ENCODE data around the gene EFHD2.
"Not testable (repeated sequence)": the region's sequence is repeated elsewhere in the genome, so short reads cannot be mapped to it uniquely, and the experiment has no call there.

EFHD2 gene

DNA sequence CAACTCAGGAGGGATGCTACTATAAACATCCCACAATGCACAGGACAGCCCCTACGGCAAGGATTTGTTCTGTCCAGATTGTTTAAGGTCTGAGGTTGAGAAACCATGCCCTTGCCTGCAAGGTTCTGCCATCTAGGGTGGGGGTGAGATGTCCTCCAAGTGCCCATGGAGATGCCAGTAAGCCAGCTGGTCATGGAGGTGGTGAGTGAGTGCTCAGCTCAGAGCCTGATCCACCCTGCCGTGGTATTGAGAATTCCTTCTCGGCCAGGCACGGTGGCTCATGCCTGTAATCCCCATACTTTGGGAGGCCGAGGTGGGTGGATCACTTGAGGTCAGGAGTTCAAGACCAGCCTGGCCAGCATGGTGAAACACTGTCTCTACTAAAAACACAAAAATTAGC is 15.3 kb downstream of the EFHD2 start:
- Histone ChIP-seq H3K9ac (ENCODE audit: low read length in 2 of 2) (no peak overlapping the region), H3K4me1 (ENCODE audit: control insufficient read depth, insufficient read depth, low read length) (peaks cover 35% of the 10 kb centered on the region), H3K36me3 (ENCODE audit: control insufficient read depth in 2 of 2, insufficient read depth in 2 of 2, low read length in 2 of 2) (peaks cover 0 to 2% of the 10 kb centered on the region in 2 donors), H3K27ac (ENCODE audit: low read length) (no peak overlapping the region), H3K27me3 (ENCODE audit: control insufficient read depth in 1 of 2, insufficient read depth in 2 of 2, low read length in 2 of 2) (no peaks in the 10 kb centered on the region), H3K4me3 (ENCODE audit: low read length in 2 of 2) (no peak overlapping the region), H3K9me3 (ENCODE audit: control insufficient read depth in 2 of 2, low read length in 2 of 2) (no peaks in the 10 kb centered on the region)

DNA sequence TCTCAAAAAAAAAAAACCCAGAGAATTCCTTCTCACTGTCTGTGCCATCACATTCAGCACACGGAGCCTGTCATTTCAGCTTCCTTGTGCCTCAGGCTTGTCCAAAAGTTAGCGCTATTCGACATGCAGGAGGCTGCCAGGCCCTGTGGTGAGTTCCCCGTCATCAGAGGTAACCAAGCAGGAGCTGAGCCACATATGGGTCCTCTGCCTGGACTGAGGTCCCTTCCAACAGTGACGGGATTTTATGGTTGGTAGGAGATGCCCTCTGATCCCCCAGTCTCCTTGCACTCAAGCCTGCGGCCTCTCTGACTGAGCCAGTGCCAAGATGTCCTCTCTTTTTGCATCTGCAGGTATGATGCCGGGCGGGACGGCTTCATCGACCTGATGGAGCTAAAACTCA is 15.8 kb downstream of the EFHD2 start:
- peaks cover 0 to 5% of the 10 kb centered on the region in 2 donors for H3K36me3 ChIP-seq (ENCODE audit: control insufficient read depth in 2 of 2, insufficient read depth in 2 of 2, low read length in 2 of 2)
- peaks cover 35% of the 10 kb centered on the region for H3K4me1 ChIP-seq (ENCODE audit: control insufficient read depth, insufficient read depth, low read length)
- H3K9ac ChIP-seq (ENCODE audit: low read length in 2 of 2), result no peak overlapping the region

GRCh38 chr1:15425958-15426357 is 16.3 kb downstream of the EFHD2 start:
- peaks cover 35% of the 10 kb centered on the region for H3K4me1 ChIP-seq (ENCODE audit: control insufficient read depth, insufficient read depth, low read length)
- H3K36me3 ChIP-seq (ENCODE audit: control insufficient read depth in 2 of 2, insufficient read depth in 2 of 2, low read length in 2 of 2), result peaks cover 0 to 5% of the 10 kb centered on the region in 2 donors
- H3K4me3 ChIP-seq (ENCODE audit: low read length in 2 of 2), result no peak overlapping the region
- no peaks in the 10 kb centered on the region for H3K9me3 ChIP-seq (ENCODE audit: control insufficient read depth in 2 of 2, low read length in 2 of 2)
- H3K27me3 ChIP-seq (ENCODE audit: control insufficient read depth in 1 of 2, insufficient read depth in 2 of 2, low read length in 2 of 2), result no peaks in the 10 kb centered on the region
- H3K9ac ChIP-seq (ENCODE audit: low read length in 2 of 2), result peak overlapping the region in 1 of 2 donors; percentile 35
- H3K27ac ChIP-seq (ENCODE audit: low read length), result peak overlapping the region; percentile 76

More for the DNA sequence above, 15.8 kb downstream of the EFHD2 start:
- no peaks in the 10 kb centered on the region for H3K9me3 ChIP-seq (ENCODE audit: control insufficient read depth in 2 of 2, low read length in 2 of 2)
- no peak overlapping the region for H3K27ac ChIP-seq (ENCODE audit: low read length)
- H3K4me3 ChIP-seq (ENCODE audit: low read length in 2 of 2), result no peak overlapping the region
- no peaks in the 10 kb centered on the region for H3K27me3 ChIP-seq (ENCODE audit: control insufficient read depth in 1 of 2, insufficient read depth in 2 of 2, low read length in 2 of 2)

DNA sequence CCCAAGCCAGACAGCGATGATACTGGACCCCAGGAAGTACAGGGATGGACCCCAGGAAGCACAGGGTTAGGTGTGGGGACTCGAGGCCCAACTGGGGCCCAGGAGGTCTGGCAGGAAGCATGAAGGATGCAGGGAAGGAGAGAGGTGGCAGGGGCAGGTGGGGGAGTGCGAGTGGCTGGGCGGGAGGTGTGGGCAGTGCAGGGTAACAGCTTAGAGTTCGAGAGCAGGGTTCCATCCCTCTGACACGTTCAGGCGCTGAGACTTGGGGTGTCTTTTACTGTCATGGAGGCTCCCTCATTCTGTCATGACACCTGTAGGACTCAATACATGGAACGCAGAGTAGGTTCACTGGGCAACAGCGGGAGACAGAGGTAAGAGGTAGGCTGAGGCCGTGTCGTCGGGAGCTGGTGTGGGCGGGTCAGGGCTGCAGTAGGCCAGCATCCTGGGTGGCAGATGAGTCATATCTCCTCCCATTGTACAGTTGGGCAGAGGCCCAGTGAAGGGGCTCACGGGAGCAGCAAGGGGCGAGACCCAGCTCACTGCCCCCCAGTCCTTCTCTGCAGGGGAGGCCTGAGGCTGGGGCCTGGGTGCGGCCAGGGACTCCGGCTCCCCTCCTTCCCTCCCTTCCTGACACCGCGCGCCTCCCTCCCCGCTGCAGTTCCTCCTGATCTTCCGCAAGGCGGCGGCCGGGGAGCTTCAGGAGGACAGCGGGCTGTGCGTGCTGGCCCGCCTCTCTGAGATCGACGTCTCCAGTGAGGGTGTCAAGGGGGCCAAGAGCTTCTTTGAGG is 17.0 kb downstream of the EFHD2 start:
- H3K9ac ChIP-seq (ENCODE audit: low read length in 2 of 2), result peak overlapping the region; percentile 35 to 51
- peak overlapping the region; percentile 76 for H3K27ac ChIP-seq (ENCODE audit: low read length)
- H3K4me1 ChIP-seq (ENCODE audit: control insufficient read depth, insufficient read depth, low read length), result peaks cover 30% of the 10 kb centered on the region
- no peaks in the 10 kb centered on the region for H3K27me3 ChIP-seq (ENCODE audit: control insufficient read depth in 1 of 2, insufficient read depth in 2 of 2, low read length in 2 of 2)
- H3K4me3 ChIP-seq (ENCODE audit: low read length in 2 of 2), result peak overlapping the region; percentile 16 to 58
- H3K9me3 ChIP-seq (ENCODE audit: control insufficient read depth in 2 of 2, low read length in 2 of 2), result no peaks in the 10 kb centered on the region
- peaks cover 0 to 5% of the 10 kb centered on the region in 2 donors for H3K36me3 ChIP-seq (ENCODE audit: control insufficient read depth in 2 of 2, insufficient read depth in 2 of 2, low read length in 2 of 2)

DNA sequence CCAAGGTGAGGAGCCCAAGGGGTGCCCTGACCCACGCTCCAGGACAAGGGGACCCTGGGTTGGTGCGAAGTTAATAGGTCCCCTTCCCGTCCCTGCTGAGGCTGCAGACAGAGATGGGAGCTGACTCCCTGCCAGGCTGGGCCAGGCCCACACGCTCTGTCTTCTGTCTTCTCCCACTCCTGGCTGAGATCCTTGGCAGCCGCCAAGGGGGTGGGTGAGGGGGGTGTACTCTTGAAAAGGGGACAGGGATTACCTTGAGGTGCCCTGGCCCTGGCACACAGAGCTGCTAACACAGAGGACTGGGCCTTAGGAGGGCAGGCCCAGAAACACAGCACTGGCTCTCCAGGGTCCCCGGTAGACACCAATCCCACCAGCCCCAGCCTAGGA is 17.6 kb downstream of the EFHD2 start:
- peak overlapping the region; percentile 1 to 58 for H3K4me3 ChIP-seq (ENCODE audit: low read length in 2 of 2)
- no peaks in the 10 kb centered on the region for H3K27me3 ChIP-seq (ENCODE audit: control insufficient read depth in 1 of 2, insufficient read depth in 2 of 2, low read length in 2 of 2)
- H3K4me1 ChIP-seq (ENCODE audit: control insufficient read depth, insufficient read depth, low read length), result peaks cover 29% of the 10 kb centered on the region
- H3K27ac ChIP-seq (ENCODE audit: low read length), result peak overlapping the region; percentile 76
- peaks cover 0 to 5% of the 10 kb centered on the region in 2 donors for H3K36me3 ChIP-seq (ENCODE audit: control insufficient read depth in 2 of 2, insufficient read depth in 2 of 2, low read length in 2 of 2)
- peak overlapping the region; percentile 29 to 35 for H3K9ac ChIP-seq (ENCODE audit: low read length in 2 of 2)
- no peaks in the 10 kb centered on the region for H3K9me3 ChIP-seq (ENCODE audit: control insufficient read depth in 2 of 2, low read length in 2 of 2)

DNA sequence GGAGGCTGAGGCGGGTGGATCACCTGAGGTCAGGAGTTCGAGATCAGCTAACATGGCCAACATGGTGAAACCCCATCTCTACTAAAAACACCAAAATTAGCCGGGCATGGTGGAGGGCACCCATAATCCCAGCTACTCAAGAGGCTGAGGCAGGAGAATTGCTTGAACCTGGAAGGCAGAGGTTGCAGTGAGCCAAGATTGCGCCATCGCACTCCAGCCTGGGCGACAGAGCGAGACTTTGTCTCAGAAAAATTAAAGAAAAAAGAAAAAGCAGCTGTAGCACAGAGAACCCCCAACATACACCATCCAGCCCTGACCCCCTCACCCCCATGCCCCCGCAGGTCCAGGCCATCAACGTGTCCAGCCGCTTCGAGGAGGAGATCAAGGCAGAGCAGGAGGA is 18.6 kb downstream of the EFHD2 start:
- not testable (repeated sequence) for H3K9me3 ChIP-seq (ENCODE audit: control insufficient read depth in 2 of 2, low read length in 2 of 2); H3K27me3 ChIP-seq (ENCODE audit: control insufficient read depth in 1 of 2, insufficient read depth in 2 of 2, low read length in 2 of 2); H3K9ac ChIP-seq (ENCODE audit: low read length in 2 of 2); H3K4me3 ChIP-seq (ENCODE audit: low read length in 2 of 2); H3K27ac ChIP-seq (ENCODE audit: low read length); H3K36me3 ChIP-seq (ENCODE audit: control insufficient read depth in 2 of 2, insufficient read depth in 2 of 2, low read length in 2 of 2)
- H3K4me1 ChIP-seq (ENCODE audit: control insufficient read depth, insufficient read depth, low read length), result peaks cover 27% of the 10 kb centered on the region

DNA sequence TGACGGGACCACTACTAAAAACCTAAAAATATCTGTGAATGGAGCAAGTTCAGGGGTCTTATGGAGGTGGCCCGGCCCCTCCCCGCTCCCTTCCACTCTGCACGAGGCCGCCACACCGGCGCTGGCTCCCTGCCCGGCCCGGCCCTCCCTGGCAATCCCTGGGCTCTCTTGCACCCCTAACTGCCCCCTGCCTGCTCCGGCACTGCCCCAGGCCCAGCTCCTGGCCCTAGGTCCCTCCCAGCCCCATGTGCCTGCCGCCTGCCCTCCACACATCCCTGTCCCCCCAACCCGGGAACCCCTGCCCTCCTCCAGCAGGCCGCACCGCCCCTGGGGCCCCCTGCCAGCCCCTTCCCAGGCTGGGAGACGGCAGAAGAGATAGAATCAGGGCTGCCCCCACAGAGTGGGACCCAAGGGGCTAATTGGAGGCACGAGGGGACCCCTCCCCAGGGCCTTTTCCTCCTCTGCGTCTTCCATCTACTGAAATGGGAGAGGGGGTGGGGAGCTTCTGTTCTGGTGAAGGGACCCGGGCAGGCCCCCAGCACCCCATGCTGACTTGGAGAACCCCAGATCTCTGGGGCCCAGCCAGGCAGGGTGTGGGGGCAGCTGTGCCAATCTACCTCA is 19.2 kb downstream of the EFHD2 start:
- Histone ChIP-seq H3K27ac (ENCODE audit: low read length) (no peak overlapping the region), H3K36me3 (ENCODE audit: control insufficient read depth in 2 of 2, insufficient read depth in 2 of 2, low read length in 2 of 2) (peaks cover 0 to 5% of the 10 kb centered on the region in 2 donors), H3K9ac (ENCODE audit: low read length in 2 of 2) (no peak overlapping the region), H3K4me3 (ENCODE audit: low read length in 2 of 2) (no peak overlapping the region), H3K9me3 (ENCODE audit: control insufficient read depth in 2 of 2, low read length in 2 of 2) (no peaks in the 10 kb centered on the region), H3K4me1 (ENCODE audit: control insufficient read depth, insufficient read depth, low read length) (peaks cover 27% of the 10 kb centered on the region), H3K27me3 (ENCODE audit: control insufficient read depth in 1 of 2, insufficient read depth in 2 of 2, low read length in 2 of 2) (no peaks in the 10 kb centered on the region)

GRCh38 chr1:15429701-15430149 is 20.0 kb downstream of the EFHD2 start:
- no peaks in the 10 kb centered on the region for H3K9me3 ChIP-seq (ENCODE audit: control insufficient read depth in 2 of 2, low read length in 2 of 2)
- peaks cover 27% of the 10 kb centered on the region for H3K4me1 ChIP-seq (ENCODE audit: control insufficient read depth, insufficient read depth, low read length)
- H3K36me3 ChIP-seq (ENCODE audit: control insufficient read depth in 2 of 2, insufficient read depth in 2 of 2, low read length in 2 of 2), result peaks cover 0 to 5% of the 10 kb centered on the region in 2 donors

GRCh38 chr1:15430787-15431570 is 21.3 kb downstream of the EFHD2 start:
- Histone ChIP-seq H3K36me3 (ENCODE audit: control insufficient read depth in 2 of 2, insufficient read depth in 2 of 2, low read length in 2 of 2) (peaks cover 0 to 5% of the 10 kb centered on the region in 2 donors), H3K9me3 (ENCODE audit: control insufficient read depth in 2 of 2, low read length in 2 of 2) (no peaks in the 10 kb centered on the region), H3K4me1 (ENCODE audit: control insufficient read depth, insufficient read depth, low read length) (peaks cover 26% of the 10 kb centered on the region), H3K27me3 (ENCODE audit: control insufficient read depth in 1 of 2, insufficient read depth in 2 of 2, low read length in 2 of 2) (no peaks in the 10 kb centered on the region), H3K27ac (ENCODE audit: low read length) (no peak overlapping the region), H3K9ac (ENCODE audit: low read length in 2 of 2) (no peak overlapping the region), H3K4me3 (ENCODE audit: low read length in 2 of 2) (no peak overlapping the region)

More at GRCh38 chr1:15429701-15430149, 20.0 kb downstream of the EFHD2 start:
- no peak overlapping the region for H3K9ac ChIP-seq (ENCODE audit: low read length in 2 of 2)
- no peak overlapping the region for H3K27ac ChIP-seq (ENCODE audit: low read length)
- no peak overlapping the region for H3K4me3 ChIP-seq (ENCODE audit: low read length in 2 of 2)
- H3K27me3 ChIP-seq (ENCODE audit: control insufficient read depth in 1 of 2, insufficient read depth in 2 of 2, low read length in 2 of 2), result no peaks in the 10 kb centered on the region

- Histone ChIP-seq H3K27me3 (ENCODE audit: control insufficient read depth in 1 of 2, insufficient read depth in 2 of 2, low read length in 2 of 2) (no peaks in the 10 kb centered on the region), H3K4me1 (ENCODE audit: control insufficient read depth, insufficient read depth, low read length) (peaks cover 20% of the 10 kb centered on the region), H3K9ac (ENCODE audit: low read length in 2 of 2) (no peak overlapping the region), H3K4me3 (ENCODE audit: low read length in 2 of 2) (no peak overlapping the region), H3K27ac (ENCODE audit: low read length) (no peak overlapping the region), H3K9me3 (ENCODE audit: control insufficient read depth in 2 of 2, low read length in 2 of 2) (no peaks in the 10 kb centered on the region), H3K36me3 (ENCODE audit: control insufficient read depth in 2 of 2, insufficient read depth in 2 of 2, low read length in 2 of 2) (peaks cover 0 to 5% of the 10 kb centered on the region in 2 donors)
These were observed 21.9 kb downstream of the EFHD2 start for GRCh38 chr1:15431571-15431948.
